GM21576 (cell line): Measurements from ENCODE around the gene ATP13A3.
"Not testable (repeated sequence)": the region's sequence is repeated elsewhere in the genome, so short reads cannot be mapped to it uniquely, and the experiment has no call there.

Experiments used
- ATAC-seq: cut with Tn5 transposase; IDR thresholded peaks from one replicate; pipeline ENCODE4 v1.9.1; 2021; ENCODE audit warnings: mild to moderate bottlenecking, moderate library complexity; ENCODE audit not compliant: unreplicated experiment

The ATP13A3 gene

GRCh38 chr3:194500198-194500597 is 13.4 kb upstream of the ATP13A3 start:
- no peak for ATAC-seq

GRCh38 chr3:194499516-194499915 is 12.7 kb upstream of the ATP13A3 start:
- not testable (repeated sequence) for ATAC-seq

GRCh38 chr3:194497799-194498575 is 11.2 kb upstream of the ATP13A3 start:
- ATAC-seq, result peak; percentile 63

- no peak for ATAC-seq
These were observed 9.6 kb upstream of the ATP13A3 start for GRCh38 chr3:194496217-194496919.

GRCh38 chr3:194494951-194495374 is 8.2 kb upstream of the ATP13A3 start:
- no peak for ATAC-seq

GRCh38 chr3:194493995-194494927 is 7.5 kb upstream of the ATP13A3 start:
- not testable (repeated sequence) for ATAC-seq

GRCh38 chr3:194492001-194492400 is 5.2 kb upstream of the ATP13A3 start:
- no peak for ATAC-seq

GRCh38 chr3:194489736-194490612 is 3.2 kb upstream of the ATP13A3 start:
- peak; percentile 33 for ATAC-seq

GRCh38 chr3:194488055-194488742 is 1.4 kb upstream of the ATP13A3 start:
- ATAC-seq, result no peak

- peak; percentile 23 for ATAC-seq
These were observed 670 bp upstream of the ATP13A3 start for GRCh38 chr3:194487289-194488054.

GRCh38 chr3:194485881-194486539 is 792 bp downstream of the ATP13A3 start:
- peak; percentile 15 for ATAC-seq

GRCh38 chr3:194485468-194485880 is 1.3 kb downstream of the ATP13A3 start:
- ATAC-seq, result no peak

- no peak for ATAC-seq
These were observed 2.2 kb downstream of the ATP13A3 start for GRCh38 chr3:194484614-194485013.

GRCh38 chr3:194483850-194484249 is 3.0 kb downstream of the ATP13A3 start:
- no peak for ATAC-seq

- ATAC-seq, result not testable (repeated sequence)
These were observed 4.0 kb downstream of the ATP13A3 start for GRCh38 chr3:194482830-194483229.

- ATAC-seq, result no peak
These were observed 4.6 kb downstream of the ATP13A3 start for GRCh38 chr3:194482196-194482593.

GRCh38 chr3:194481525-194482195 is 5.1 kb downstream of the ATP13A3 start:
- no peak for ATAC-seq

- ATAC-seq, result no peak
These were observed 5.7 kb downstream of the ATP13A3 start for GRCh38 chr3:194481103-194481502.
